Cardiac fibroblast (primary cell): ENCODE results near the gene C1QA.

ENCODE experiments used
- DNase-seq, 2 donors: peaks; one replicate each; pipeline versions ENCODE4 v3.0.0 to v3.0.0-alpha.2; 2010; ENCODE audit warnings: low read depth in 2 of 2
- H3K4me3 ChIP-seq, 2 donors: replicated peaks in 1 of 2; 1 replicate in 1 of 2; 2 replicates in 1 of 2; pipeline ENCODE4 v1.5.1; 2011; ENCODE audit warnings: low read depth in 2 of 2, low read length in 2 of 2, mild to moderate bottlenecking in 2 of 2, moderate library complexity in 1 of 2
- CTCF ChIP-seq: IDR thresholded peaks from one replicate; pipeline ENCODE4 v1.5.1; 2011; ENCODE audit warnings: low read depth, mild to moderate bottlenecking, low read length, inconsistent platforms

The C1QA gene

GRCh38 chr1:22594396-22594795 is 42.0 kb upstream of the C1QA start:
- no peak for TF ChIP-seq CTCF
- no peak for DNase-seq
- H3K4me3 ChIP-seq = no peak overlapping the region

GRCh38 chr1:22595108-22595507 is 41.3 kb upstream of the C1QA start:
- no peak for TF ChIP-seq CTCF
- no peak overlapping the region for H3K4me3 ChIP-seq
- no peak for DNase-seq

- no peak for TF ChIP-seq CTCF
- H3K4me3 ChIP-seq = no peak overlapping the region
Measured at GRCh38 chr1:22597301-22597965, 39.0 kb upstream of the C1QA start.

GRCh38 chr1:22597996-22598395 is 38.4 kb upstream of the C1QA start:
- no peak overlapping the region for H3K4me3 ChIP-seq
- no peak for DNase-seq
- TF ChIP-seq CTCF = no peak

More at GRCh38 chr1:22597301-22597965, 39.0 kb upstream of the C1QA start:
- no peak for DNase-seq

- H3K4me3 ChIP-seq = no peak overlapping the region
- no peak for DNase-seq
- no peak for TF ChIP-seq CTCF
Measured at GRCh38 chr1:22598736-22599135, 37.7 kb upstream of the C1QA start.

- DNase-seq = no peak
- no peak overlapping the region for H3K4me3 ChIP-seq
- no peak for TF ChIP-seq CTCF
Measured at GRCh38 chr1:22600071-22600816, 36.2 kb upstream of the C1QA start.
